NT2/D1 (cell line): ENCODE data around the gene PEPD.
"Not testable (repeated sequence)": the region's sequence is repeated elsewhere in the genome, so short reads cannot be mapped to it uniquely, and the experiment has no call there.

Source experiments
- DNase-seq: peaks from one replicate; pipeline ENCODE4 v3.0.0-alpha.2; 2011; ENCODE audit warnings: low read depth, low spot score
- H3K27me3 ChIP-seq: 2 replicates; pipeline ENCODE4 v1.6.0; 2011; ENCODE audit warnings: mild to moderate bottlenecking; ENCODE audit not compliant: insufficient read length, insufficient read depth
- H3K36me3 ChIP-seq: 2 replicates; pipeline ENCODE4 v1.6.1; 2011; ENCODE audit warnings: mild to moderate bottlenecking, low read length, mixed read lengths; ENCODE audit not compliant: insufficient read depth, insufficient read length
- H3K4me1 ChIP-seq: 2 replicates; pipeline ENCODE4 v1.5.1; 2011; ENCODE audit not compliant: insufficient read depth, insufficient read length
- H3K4me3 ChIP-seq: 2 replicates; pipeline ENCODE4 v1.5.1; 2011; ENCODE audit warnings: low read depth; ENCODE audit not compliant: insufficient read length
- H3K9ac ChIP-seq: 2 replicates; pipeline ENCODE4 v1.6.0; 2011; ENCODE audit warnings: low read depth; ENCODE audit not compliant: insufficient read length
- H3K9me3 ChIP-seq: 2 replicates; pipeline ENCODE4 v1.5.1; 2011; ENCODE audit warnings: mild to moderate bottlenecking, low read length; ENCODE audit not compliant: insufficient read depth
- SUZ12 ChIP-seq: IDR thresholded peaks from 2 replicates; pipeline ENCODE4 v1.6.1; 2011; ENCODE audit not compliant: insufficient read length, insufficient read depth; ENCODE audit errors: extremely low read depth
- YY1 ChIP-seq: IDR thresholded peaks from 2 replicates; pipeline ENCODE4 v1.6.1; 2011; ENCODE audit not compliant: insufficient read length, insufficient read depth
- ZNF274 ChIP-seq: IDR thresholded peaks from 2 replicates; pipeline ENCODE4 v1.6.1; 2011; ENCODE audit warnings: mild to moderate bottlenecking, low read depth, low read length

PEPD gene

GRCh38 chr19:33559996-33560395 is 38.4 kb upstream of the PEPD start:
- Histone ChIP-seq H3K4me1 (peaks cover under 1% of the 10 kb centered on the region), H3K9me3 (no peaks in the 10 kb centered on the region), H3K36me3 (no peaks in the 10 kb centered on the region), H3K27me3 (peaks cover 4% of the 10 kb centered on the region), H3K9ac (no peak overlapping the region), H3K4me3 (no peak overlapping the region)
- TF ChIP-seq YY1 = no peak
- no peak for TF ChIP-seq SUZ12
- no peak for TF ChIP-seq ZNF274
- no peak for DNase-seq

GRCh38 chr19:33558856-33559255 is 37.3 kb upstream of the PEPD start:
- H3K4me1 ChIP-seq = no peaks in the 10 kb centered on the region
- DNase-seq = no peak

GRCh38 chr19:33558151-33558550 is 36.6 kb upstream of the PEPD start:
- no peak overlapping the region for H3K9ac ChIP-seq
- H3K36me3 ChIP-seq = no peaks in the 10 kb centered on the region
- DNase-seq = no peak

More at GRCh38 chr19:33558856-33559255, 37.3 kb upstream of the PEPD start:
- TF ChIP-seq ZNF274 (no peak), SUZ12 (no peak), YY1 (no peak)
- Histone ChIP-seq H3K27me3 (peaks cover 4% of the 10 kb centered on the region), H3K9me3 (no peaks in the 10 kb centered on the region), H3K36me3 (no peaks in the 10 kb centered on the region), H3K9ac (no peak overlapping the region), H3K4me3 (no peak overlapping the region)

GRCh38 chr19:33557720-33558119 is 36.1 kb upstream of the PEPD start:
- Histone ChIP-seq H3K9ac (no peak overlapping the region), H3K4me1 (no peaks in the 10 kb centered on the region), H3K9me3 (no peaks in the 10 kb centered on the region), H3K36me3 (no peaks in the 10 kb centered on the region), H3K27me3 (peaks cover 4% of the 10 kb centered on the region), H3K4me3 (no peak overlapping the region)
- TF ChIP-seq YY1 (no peak), SUZ12 (no peak), ZNF274 (no peak)
- DNase-seq = no peak

More at GRCh38 chr19:33558151-33558550, 36.6 kb upstream of the PEPD start:
- peaks cover 4% of the 10 kb centered on the region for H3K27me3 ChIP-seq
- no peaks in the 10 kb centered on the region for H3K4me1 ChIP-seq
- TF ChIP-seq YY1 (no peak), SUZ12 (no peak), ZNF274 (no peak)
- no peak overlapping the region for H3K4me3 ChIP-seq
- H3K9me3 ChIP-seq = no peaks in the 10 kb centered on the region

- H3K4me3 ChIP-seq = no peak overlapping the region
- H3K4me1 ChIP-seq = no peaks in the 10 kb centered on the region
- no peak overlapping the region for H3K9ac ChIP-seq
- no peak for TF ChIP-seq ZNF274
- no peak for TF ChIP-seq YY1
- no peak for TF ChIP-seq SUZ12
- no peak for DNase-seq
- H3K27me3 ChIP-seq = peaks cover 4% of the 10 kb centered on the region
- no peaks in the 10 kb centered on the region for H3K9me3 ChIP-seq
- no peaks in the 10 kb centered on the region for H3K36me3 ChIP-seq
These were observed 35.6 kb upstream of the PEPD start for GRCh38 chr19:33557196-33557595.

GRCh38 chr19:33556261-33556660 is 34.7 kb upstream of the PEPD start:
- DNase-seq = no peak
- Histone ChIP-seq H3K36me3 (no peaks in the 10 kb centered on the region), H3K4me3 (no peak overlapping the region), H3K9ac (no peak overlapping the region), H3K27me3 (peaks cover 4% of the 10 kb centered on the region), H3K4me1 (no peaks in the 10 kb centered on the region), H3K9me3 (no peaks in the 10 kb centered on the region)
- no peak for TF ChIP-seq SUZ12
- no peak for TF ChIP-seq YY1
- no peak for TF ChIP-seq ZNF274

- H3K9me3 ChIP-seq, H3K36me3 ChIP-seq, H3K4me1 ChIP-seq, H3K9ac ChIP-seq, H3K4me3 ChIP-seq, DNase-seq, H3K27me3 ChIP-seq: not testable (repeated sequence)
These were observed 34.1 kb upstream of the PEPD start for GRCh38 chr19:33555726-33556125.

- no peaks in the 10 kb centered on the region for H3K9me3 ChIP-seq
- no peaks in the 10 kb centered on the region for H3K36me3 ChIP-seq
- no peaks in the 10 kb centered on the region for H3K4me1 ChIP-seq
- TF ChIP-seq ZNF274 (no peak), SUZ12 (no peak), YY1 (no peak)
- H3K4me3 ChIP-seq = no peak overlapping the region
- no peak overlapping the region for H3K9ac ChIP-seq
- peaks cover 4% of the 10 kb centered on the region for H3K27me3 ChIP-seq
- no peak for DNase-seq
These were observed 33.2 kb upstream of the PEPD start for GRCh38 chr19:33554821-33555220.
